Renal cortex interstitium (tissue), 11 donors: ENCODE measurements around the gene NACC2. TPM values are rescaled to one million over a fixed set of nuclear protein-coding genes. Genes with fewer than 3 reads are reported as not detected.

ENCODE experiments used
- DNase-seq, 11 donors: peaks; one replicate each; pipeline ENCODE4 v3.0.0-alpha.2; 2013; ENCODE audit warnings: low read depth in 9 of 11, low spot score in 4 of 11; ENCODE audit errors: extremely low read depth in 1 of 11
- polyA plus RNA-seq, 3 donors: library from polyadenylated mRNA; unstranded; fragments of 120-200 nt; gene quantifications; one replicate each; pipeline ENCODE4 v1.2.1, GENCODE V29; 2013; ENCODE audit not compliant: insufficient read length in 3 of 3

Gene NACC2
- polyA plus RNA-seq, 3 donors, result 7.0 to 9.6 (median 9.4) TPM

GRCh38 chr9:136116360-136117098, 21.4 kb upstream of the NACC2 start:
- DNase-seq, result no peak

- DNase-seq, result no peak
These were observed 20.7 kb upstream of the NACC2 start for GRCh38 chr9:136115641-136116359.

- no peak for DNase-seq
These were observed 20.1 kb upstream of the NACC2 start for GRCh38 chr9:136115206-136115605.

- no peak for DNase-seq
These were observed 19.5 kb upstream of the NACC2 start for GRCh38 chr9:136114610-136115009.

GRCh38 chr9:136112541-136112940, 17.5 kb upstream of the NACC2 start:
- no peak for DNase-seq

- DNase-seq, result no peak
These were observed 16.8 kb upstream of the NACC2 start for GRCh38 chr9:136111910-136112309.

GRCh38 chr9:136111190-136111589, 16.1 kb upstream of the NACC2 start:
- no peak for DNase-seq

- DNase-seq, result no peak
These were observed 15.3 kb upstream of the NACC2 start for GRCh38 chr9:136110082-136111061.

- peak in 5 of 11 donors; percentile 46 to 78 (median 70) for DNase-seq
These were observed 14.4 kb upstream of the NACC2 start for GRCh38 chr9:136109351-136110081.

- no peak for DNase-seq
These were observed 13.7 kb upstream of the NACC2 start for GRCh38 chr9:136108648-136109266.

GRCh38 chr9:136107953-136108647, 13.0 kb upstream of the NACC2 start:
- no peak for DNase-seq

GRCh38 chr9:136107155-136107952, 12.3 kb upstream of the NACC2 start:
- no peak for DNase-seq

- no peak for DNase-seq
These were observed 10.5 kb upstream of the NACC2 start for GRCh38 chr9:136105398-136106135.

GRCh38 chr9:136104916-136105315, 9.8 kb upstream of the NACC2 start:
- no peak for DNase-seq

GRCh38 chr9:136104488-136104800, 9.4 kb upstream of the NACC2 start:
- no peak for DNase-seq

- no peak for DNase-seq
These were observed 8.8 kb upstream of the NACC2 start for GRCh38 chr9:136103651-136104487.
